Measurements from ENCODE around the gene ZC3H6.
A peak's percentile ranks its signal among the peaks of the same experiment; 100 is the strongest.

DNA sequence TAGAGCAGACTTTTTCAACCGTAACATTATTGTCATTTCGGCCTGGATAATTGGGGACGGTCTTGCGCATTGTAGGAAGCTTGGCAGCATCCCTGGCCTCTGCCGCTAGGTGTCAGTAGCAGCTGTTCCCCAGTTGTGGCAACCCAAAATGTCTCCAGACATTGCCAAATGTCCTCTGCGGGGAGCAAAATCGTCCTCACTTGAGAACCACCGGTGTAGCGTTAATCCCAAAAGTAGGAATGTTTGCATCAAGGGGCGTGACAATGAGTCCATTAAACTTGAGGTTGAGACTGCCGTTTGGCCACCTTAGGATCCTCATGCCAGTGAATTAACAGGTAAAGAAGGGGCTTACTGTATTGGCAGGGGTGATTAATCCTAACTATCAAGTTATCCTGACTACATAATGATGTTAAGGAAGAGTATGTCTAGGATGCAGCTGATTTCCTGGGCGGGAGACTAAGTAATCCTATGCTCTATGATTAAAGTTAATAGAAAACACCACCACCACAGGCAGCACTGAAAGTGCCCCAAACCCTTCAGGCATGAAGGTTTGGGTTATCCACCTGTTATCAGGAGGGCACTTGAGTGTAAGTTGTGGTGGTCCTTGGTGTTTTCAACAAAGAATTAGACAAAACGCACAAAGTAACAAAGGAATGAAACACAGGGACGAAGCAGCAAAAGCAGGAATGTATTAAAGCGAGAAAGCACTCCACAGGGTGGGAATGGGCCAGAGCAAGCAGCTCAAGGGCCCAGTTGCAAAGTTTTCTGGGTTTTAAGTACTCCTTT, 15.7 kb upstream of the ZC3H6 start:
- TF ChIP-seq, protein P1, sequence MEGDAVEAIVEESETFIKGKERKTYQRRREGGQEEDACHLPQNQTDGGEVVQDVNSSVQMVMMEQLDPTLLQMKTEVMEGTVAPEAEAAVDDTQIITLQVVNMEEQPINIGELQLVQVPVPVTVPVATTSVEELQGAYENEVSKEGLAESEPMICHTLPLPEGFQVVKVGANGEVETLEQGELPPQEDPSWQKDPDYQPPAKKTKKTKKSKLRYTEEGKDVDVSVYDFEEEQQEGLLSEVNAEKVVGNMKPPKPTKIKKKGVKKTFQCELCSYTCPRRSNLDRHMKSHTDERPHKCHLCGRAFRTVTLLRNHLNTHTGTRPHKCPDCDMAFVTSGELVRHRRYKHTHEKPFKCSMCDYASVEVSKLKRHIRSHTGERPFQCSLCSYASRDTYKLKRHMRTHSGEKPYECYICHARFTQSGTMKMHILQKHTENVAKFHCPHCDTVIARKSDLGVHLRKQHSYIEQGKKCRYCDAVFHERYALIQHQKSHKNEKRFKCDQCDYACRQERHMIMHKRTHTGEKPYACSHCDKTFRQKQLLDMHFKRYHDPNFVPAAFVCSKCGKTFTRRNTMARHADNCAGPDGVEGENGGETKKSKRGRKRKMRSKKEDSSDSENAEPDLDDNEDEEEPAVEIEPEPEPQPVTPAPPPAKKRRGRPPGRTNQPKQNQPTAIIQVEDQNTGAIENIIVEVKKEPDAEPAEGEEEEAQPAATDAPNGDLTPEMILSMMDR (IDR thresholded peaks at IDR 0.05): peak; percentile 83 to 91 (median 91)
- no peak for TF ChIP-seq POLR2A (IDR thresholded peaks at IDR 0.05)

Data from uterus (tissue), 2 donors.